Caco-2 (cell line): ENCODE measurements around the gene TMEM37. TPM values are rescaled to one million over a fixed set of nuclear protein-coding genes. Genes with fewer than 3 reads are reported as not detected.

Source experiments
- BruUV-seq: library from RNA; stranded (reverse); fragments of 400-500 nt; replicated peaks from 2 replicates; lab custom pipeline; 2021; lab: Mats Ljungman, UMichigan
- CTCF ChIA-PET: fragments of 300-600 bp; sonication (Branson Sonifier 250); formaldehyde crosslinking; loops from one replicate; lab custom pipeline; 2022; ENCODE audit warnings: antibody characterized with exemption; lab: Charles Lee
- POLR2A ChIA-PET: fragments of 300-600 bp; sonication (Branson Sonifier 250); formaldehyde crosslinking; loops from one replicate; lab custom pipeline; 2022; ENCODE audit warnings: antibody characterized with exemption; lab: Charles Lee
- DNase-seq, 2 experiments: peaks; one replicate each; pipeline versions ENCODE4 v3.0.0 to v3.0.0-alpha.2; 2020 to 2022
- H3K27me3 ChIP-seq: replicated peaks from 2 replicates; pipeline ENCODE4 v1.6.0; 2011; ENCODE audit warnings: low read length; ENCODE audit not compliant: control insufficient read depth, insufficient read depth
- H3K36me3 ChIP-seq: 2 replicates; pipeline ENCODE4 v1.5.1; 2011; ENCODE audit warnings: low read length; ENCODE audit not compliant: control insufficient read depth, insufficient read depth
- H3K4me1 ChIP-seq: fragments of 250-450 bp; sonication (Bioruptor Pico); 2 replicates; pipeline ENCODE4 v1.5.1; 2020; ENCODE audit warnings: mild to moderate bottlenecking
- H3K4me3 ChIP-seq: 2 replicates; pipeline ENCODE4 v1.5.1; 2011; ENCODE audit warnings: low read depth, mild to moderate bottlenecking, control low read depth, low read length
- H3K9me3 ChIP-seq: fragments of 250-450 bp; sonication (Bioruptor Pico); 2 replicates; pipeline ENCODE4 v1.5.1; 2020; ENCODE audit warnings: mild to moderate bottlenecking, moderate library complexity
- H3K27ac Mint-ChIP-seq: one replicate; pipeline ENCODE4 v1.8.0; 2022; ENCODE audit warnings: mixed read lengths; ENCODE audit not compliant: unreplicated experiment
- H3K27me3 Mint-ChIP-seq: one replicate; pipeline ENCODE4 v1.8.0; 2022; ENCODE audit warnings: mixed read lengths; ENCODE audit not compliant: insufficient read depth, unreplicated experiment
- H3K36me3 Mint-ChIP-seq: one replicate; pipeline ENCODE4 v1.8.0; 2022; ENCODE audit warnings: mild to moderate bottlenecking, mixed read lengths; ENCODE audit not compliant: insufficient read depth, unreplicated experiment
- H3K4me1 Mint-ChIP-seq: one replicate; pipeline ENCODE4 v1.8.0; 2022; ENCODE audit warnings: low read depth, mixed read lengths; ENCODE audit not compliant: unreplicated experiment
- H3K4me3 Mint-ChIP-seq: one replicate; pipeline ENCODE4 v1.8.0; 2022; ENCODE audit warnings: mild to moderate bottlenecking, moderate library complexity, mixed read lengths; ENCODE audit not compliant: unreplicated experiment
- H3K9me3 Mint-ChIP-seq: one replicate; pipeline ENCODE4 v1.8.0; 2022; ENCODE audit warnings: mixed read lengths; ENCODE audit not compliant: unreplicated experiment
- intact Hi-C: fragments of 100-400 bp; cut with micrococcal nuclease; formaldehyde crosslinking; loops from one replicate; pipeline ENCODE4 v1.10.0; 2022; ENCODE audit not compliant: unreplicated experiment
- total RNA-seq: library from RNA; stranded (reverse); gene quantifications from 2 replicates; pipeline ENCODE4 v1.2.3, GENCODE V29; 2022
- TF ChIP-seq, protein P1 (sequence below), 2 experiments: fragments of 200-600 bp in 1 of 2; IDR thresholded peaks; 1 replicate in 1 of 2; 2 replicates in 1 of 2; pipeline versions ENCODE4 v1.5.1 to v1.8.0; 2011 to 2022; ENCODE audit warnings: antibody characterized with exemption in 1 of 2, control low read depth in 1 of 2, inconsistent platforms in 1 of 2, low read depth in 1 of 2, low read length in 1 of 2, mild to moderate bottlenecking in 1 of 2, moderate library complexity in 1 of 2; ENCODE audit not compliant: insufficient read depth in 1 of 2, severe bottlenecking in 1 of 2, unreplicated experiment in 1 of 2

Gene TMEM37
- total RNA-seq, 1 experiment from 2014 or later, result 15.8 TPM

DNA sequence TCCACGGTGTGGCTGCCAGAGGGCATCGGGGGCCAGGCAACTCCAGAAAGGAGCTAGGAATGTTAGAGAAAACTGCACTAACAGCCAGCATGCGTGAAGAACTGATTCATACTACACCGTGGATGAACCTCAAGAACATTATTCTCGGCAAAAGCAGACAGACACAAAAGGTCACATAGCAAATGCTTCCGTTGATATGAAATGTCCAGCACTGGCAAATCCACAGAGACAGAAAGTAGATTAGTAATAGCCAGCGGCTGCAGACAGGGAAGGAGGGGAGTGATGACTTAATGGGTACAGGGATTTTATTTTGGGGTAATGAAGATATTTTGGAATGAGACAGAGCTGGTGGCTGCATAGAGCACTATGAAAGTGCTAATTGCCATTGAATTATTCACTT is 55.2 kb downstream of the TMEM37 start:
- Histone ChIP-seq H3K4me1 (peaks cover 70% of the 10 kb centered on the region), H3K27me3 (no peaks in the 10 kb centered on the region), H3K9me3 (no peaks in the 10 kb centered on the region), H3K36me3 (no peaks in the 10 kb centered on the region), H3K4me3 (no peak overlapping the region)
- peaks cover 15% of the 10 kb centered on the region for H3K36me3 Mint-ChIP-seq
- H3K27me3 Mint-ChIP-seq, result no peaks in the 10 kb centered on the region
- no peak for DNase-seq
- H3K4me3 Mint-ChIP-seq, result peak overlapping the region; percentile 17
- POLR2A ChIA-PET, result no interaction called here
- CTCF ChIA-PET, result interaction anchor here (1.7 to 2.5 kb wide), 2 partner anchors 9 to 10 kb away, joined by 8 to 18 read pairs; no protein-coding TSS in a partner anchor
- H3K27ac Mint-ChIP-seq, result peak overlapping the region; percentile 80
- TF ChIP-seq, protein P1, sequence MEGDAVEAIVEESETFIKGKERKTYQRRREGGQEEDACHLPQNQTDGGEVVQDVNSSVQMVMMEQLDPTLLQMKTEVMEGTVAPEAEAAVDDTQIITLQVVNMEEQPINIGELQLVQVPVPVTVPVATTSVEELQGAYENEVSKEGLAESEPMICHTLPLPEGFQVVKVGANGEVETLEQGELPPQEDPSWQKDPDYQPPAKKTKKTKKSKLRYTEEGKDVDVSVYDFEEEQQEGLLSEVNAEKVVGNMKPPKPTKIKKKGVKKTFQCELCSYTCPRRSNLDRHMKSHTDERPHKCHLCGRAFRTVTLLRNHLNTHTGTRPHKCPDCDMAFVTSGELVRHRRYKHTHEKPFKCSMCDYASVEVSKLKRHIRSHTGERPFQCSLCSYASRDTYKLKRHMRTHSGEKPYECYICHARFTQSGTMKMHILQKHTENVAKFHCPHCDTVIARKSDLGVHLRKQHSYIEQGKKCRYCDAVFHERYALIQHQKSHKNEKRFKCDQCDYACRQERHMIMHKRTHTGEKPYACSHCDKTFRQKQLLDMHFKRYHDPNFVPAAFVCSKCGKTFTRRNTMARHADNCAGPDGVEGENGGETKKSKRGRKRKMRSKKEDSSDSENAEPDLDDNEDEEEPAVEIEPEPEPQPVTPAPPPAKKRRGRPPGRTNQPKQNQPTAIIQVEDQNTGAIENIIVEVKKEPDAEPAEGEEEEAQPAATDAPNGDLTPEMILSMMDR (IDR thresholded peaks at IDR 0.05; ENCODE audit: insufficient read depth in 1 of 2, low read depth in 1 of 2, low read length in 1 of 2, severe bottlenecking in 1 of 2, unreplicated experiment in 1 of 2), result no peak
- peaks cover 60% of the 10 kb centered on the region for H3K4me1 Mint-ChIP-seq
- intact Hi-C loops, result loop anchor here (1.0 to 5.0 kb wide), 3 partner anchors 57 to 120 kb away; partner anchors contain the start of gene CFAP221
- BruUV-seq, result no TSS peak
- H3K9me3 Mint-ChIP-seq, result no peaks in the 10 kb centered on the region

DNA sequence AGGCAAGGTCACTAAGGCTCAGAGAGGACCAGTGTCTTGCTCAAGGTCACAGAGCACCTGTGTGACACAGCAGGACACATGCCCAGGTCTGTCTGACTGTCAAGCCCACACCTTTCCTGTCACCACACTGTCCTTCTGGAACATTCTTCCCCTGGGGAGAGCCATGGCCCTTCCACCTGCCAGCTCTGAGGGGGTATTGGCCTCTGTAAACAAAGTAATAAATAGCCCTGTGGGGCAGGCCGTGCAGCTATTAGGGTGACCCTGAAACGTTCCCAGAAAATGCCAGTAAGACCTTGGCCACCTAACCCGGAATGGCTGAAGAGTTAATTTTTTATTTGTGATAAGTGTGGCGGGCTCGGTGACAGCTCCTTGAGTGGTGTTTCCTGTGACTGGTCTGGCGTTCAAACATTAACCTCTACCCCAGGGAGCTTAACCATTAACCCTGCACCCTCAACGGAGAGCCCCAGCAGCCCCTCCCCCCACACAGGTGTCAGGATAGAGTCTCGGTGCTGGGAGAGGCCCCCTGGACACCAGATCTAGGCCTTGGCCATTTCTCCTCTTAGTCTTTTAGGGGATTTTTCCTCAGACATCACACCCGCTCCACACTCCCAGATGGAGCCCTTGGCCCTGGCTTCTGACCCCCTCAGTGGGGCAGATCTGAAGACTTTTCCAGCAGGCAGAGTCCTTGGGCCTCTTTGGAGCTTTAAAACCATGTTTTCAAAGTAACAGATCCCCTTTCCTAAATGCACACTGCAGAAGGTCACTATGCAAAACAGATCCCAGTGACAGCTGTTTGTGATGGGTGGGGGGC is 56.0 kb downstream of the TMEM37 start:
- no TSS peak for BruUV-seq
- peak; percentile 93 to 95 for DNase-seq
- Mint-ChIP-seq H3K27me3 (no peaks in the 10 kb centered on the region), H3K36me3 (peaks cover 19% of the 10 kb centered on the region), H3K4me1 (peaks cover 67% of the 10 kb centered on the region), H3K9me3 (no peaks in the 10 kb centered on the region), H3K27ac (peak overlapping the region; percentile 80), H3K4me3 (peak overlapping the region; percentile 43)
- Histone ChIP-seq H3K9me3 (no peaks in the 10 kb centered on the region), H3K4me1 (peaks cover 69% of the 10 kb centered on the region), H3K36me3 (no peaks in the 10 kb centered on the region), H3K27me3 (no peaks in the 10 kb centered on the region), H3K4me3 (no peak overlapping the region)
- ChIA-PET POLR2A (interaction anchor here (0.5 to 1.0 kb wide), 5 partner anchors 8 to 525 kb away, joined by 5 to 6 read pairs (median 6); partner anchors contain the start of genes EPB41L5 and TMEM37), CTCF (interaction anchor here (0.8 to 1.7 kb wide), 5 partner anchors 8 to 137 kb away, joined by 3 to 13 read pairs (median 3); no protein-coding TSS in a partner anchor)
- intact Hi-C loops, result loop anchor here (1.0 to 5.0 kb wide), 3 partner anchors 57 to 120 kb away; partner anchors contain the start of gene CFAP221
- TF ChIP-seq, protein P1 (IDR thresholded peaks at IDR 0.05; ENCODE audit: insufficient read depth in 1 of 2, low read depth in 1 of 2, low read length in 1 of 2, severe bottlenecking in 1 of 2, unreplicated experiment in 1 of 2), result peak in 1 of 2 experiments; percentile 22

Other genes with a start within 250 kb of the TMEM37 start
- gene STEAP3, start 208.0 kb upstream of the TMEM37 start, total RNA-seq, result 20.1 and 20.4 TPM in 2 replicates
- 5.0 and 6.5 TPM in 2 replicates for gene C2orf76, start 65.0 kb upstream of the TMEM37 start, total RNA-seq
- 256 and 257 TPM in 2 replicates for gene DBI, start 64.9 kb upstream of the TMEM37 start, total RNA-seq
- gene SCTR, start 92.6 kb downstream of the TMEM37 start, total RNA-seq, result not detected in 2 replicates
- gene CFAP221, start 112.6 kb downstream of the TMEM37 start, total RNA-seq, result 0.60 TPM in 1 of 2 replicates, not detected in the other
- gene TMEM177, start 247.3 kb downstream of the TMEM37 start, total RNA-seq, result 35.7 and 36.7 TPM in 2 replicates